NT2/D1 (cell line): Measurements from ENCODE around the gene LRCH1.

ENCODE experiments used
- DNase-seq: peaks from one replicate; pipeline ENCODE4 v3.0.0-alpha.2; 2011; ENCODE audit warnings: low read depth, low spot score
- H3K27me3 ChIP-seq: 2 replicates; pipeline ENCODE4 v1.6.0; 2011; ENCODE audit warnings: mild to moderate bottlenecking; ENCODE audit not compliant: insufficient read length, insufficient read depth
- H3K36me3 ChIP-seq: 2 replicates; pipeline ENCODE4 v1.6.1; 2011; ENCODE audit warnings: mild to moderate bottlenecking, low read length, mixed read lengths; ENCODE audit not compliant: insufficient read depth, insufficient read length
- H3K4me1 ChIP-seq: 2 replicates; pipeline ENCODE4 v1.5.1; 2011; ENCODE audit not compliant: insufficient read depth, insufficient read length
- H3K4me3 ChIP-seq: 2 replicates; pipeline ENCODE4 v1.5.1; 2011; ENCODE audit warnings: low read depth; ENCODE audit not compliant: insufficient read length
- H3K9ac ChIP-seq: 2 replicates; pipeline ENCODE4 v1.6.0; 2011; ENCODE audit warnings: low read depth; ENCODE audit not compliant: insufficient read length
- H3K9me3 ChIP-seq: 2 replicates; pipeline ENCODE4 v1.5.1; 2011; ENCODE audit warnings: mild to moderate bottlenecking, low read length; ENCODE audit not compliant: insufficient read depth
- SUZ12 ChIP-seq: IDR thresholded peaks from 2 replicates; pipeline ENCODE4 v1.6.1; 2011; ENCODE audit not compliant: insufficient read length, insufficient read depth; ENCODE audit errors: extremely low read depth
- YY1 ChIP-seq: IDR thresholded peaks from 2 replicates; pipeline ENCODE4 v1.6.1; 2011; ENCODE audit not compliant: insufficient read length, insufficient read depth
- ZNF274 ChIP-seq: IDR thresholded peaks from 2 replicates; pipeline ENCODE4 v1.6.1; 2011; ENCODE audit warnings: mild to moderate bottlenecking, low read depth, low read length

Gene LRCH1

DNA sequence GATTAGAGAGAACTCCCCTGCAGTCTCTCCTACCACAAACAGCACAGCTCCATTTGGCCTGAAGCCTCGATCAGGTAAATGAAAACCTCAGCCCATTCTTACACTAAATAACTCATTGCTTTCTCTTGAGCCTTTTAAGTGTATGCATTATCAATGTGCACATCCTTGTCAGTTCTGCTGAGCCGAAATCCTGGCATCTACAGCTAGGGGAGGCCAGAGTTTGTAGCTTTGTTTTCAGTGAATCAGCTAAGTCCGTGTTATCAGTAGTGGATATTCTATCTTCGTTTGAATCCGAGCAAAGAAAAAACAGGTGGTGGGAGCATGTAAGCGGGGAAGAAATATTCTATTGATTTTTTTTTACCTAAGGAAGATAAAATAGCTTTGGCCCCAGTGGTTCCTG is 159.6 kb downstream of the LRCH1 start:
- DNase-seq = no peak
- H3K4me1 ChIP-seq = no peaks in the 10 kb centered on the region
- peaks cover 7% of the 10 kb centered on the region for H3K36me3 ChIP-seq
- TF ChIP-seq YY1 (no peak), SUZ12 (no peak), ZNF274 (no peak)
- no peaks in the 10 kb centered on the region for H3K27me3 ChIP-seq
- H3K9me3 ChIP-seq = no peaks in the 10 kb centered on the region
- no peak overlapping the region for H3K9ac ChIP-seq
- no peak overlapping the region for H3K4me3 ChIP-seq

GRCh38 chr13:46715363-46715762 is 162.4 kb downstream of the LRCH1 start:
- H3K9me3 ChIP-seq = no peaks in the 10 kb centered on the region
- H3K27me3 ChIP-seq = no peaks in the 10 kb centered on the region
- no peak overlapping the region for H3K9ac ChIP-seq
- no peaks in the 10 kb centered on the region for H3K4me1 ChIP-seq
- no peak for TF ChIP-seq ZNF274
- no peak for TF ChIP-seq SUZ12
- no peak for TF ChIP-seq YY1
- no peaks in the 10 kb centered on the region for H3K36me3 ChIP-seq
- H3K4me3 ChIP-seq = no peak overlapping the region
- DNase-seq = no peak

DNA sequence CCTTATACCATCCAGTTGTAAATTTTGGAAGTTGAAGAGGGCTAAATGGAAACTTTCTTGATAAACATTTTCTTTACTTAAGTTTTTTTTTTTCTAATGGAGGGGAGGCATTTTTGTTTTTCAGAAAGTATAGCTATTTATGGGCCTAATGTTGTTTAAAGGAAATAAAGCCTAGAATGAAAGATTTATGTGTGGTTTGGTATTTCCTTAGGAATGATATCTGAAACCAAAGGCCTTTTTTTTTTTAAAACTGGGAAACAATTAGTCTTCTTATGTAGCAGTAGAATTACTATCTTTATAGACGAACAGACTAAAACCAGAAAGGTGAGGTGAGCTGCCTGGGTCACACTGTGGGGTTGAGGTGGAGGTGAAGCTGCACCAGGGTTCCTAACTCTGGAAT is 163.9 kb downstream of the LRCH1 start:
- Histone ChIP-seq H3K9ac (no peak overlapping the region), H3K4me1 (no peaks in the 10 kb centered on the region), H3K4me3 (no peak overlapping the region), H3K36me3 (no peaks in the 10 kb centered on the region), H3K9me3 (no peaks in the 10 kb centered on the region), H3K27me3 (no peaks in the 10 kb centered on the region)
- TF ChIP-seq YY1 = no peak
- TF ChIP-seq SUZ12 = no peak
- no peak for TF ChIP-seq ZNF274
- no peak for DNase-seq

GRCh38 chr13:46717275-46717674 is 164.3 kb downstream of the LRCH1 start:
- no peaks in the 10 kb centered on the region for H3K36me3 ChIP-seq
- no peak for DNase-seq
- H3K9ac ChIP-seq = no peak overlapping the region
- no peaks in the 10 kb centered on the region for H3K4me1 ChIP-seq
- H3K4me3 ChIP-seq = no peak overlapping the region
- no peaks in the 10 kb centered on the region for H3K9me3 ChIP-seq
- no peaks in the 10 kb centered on the region for H3K27me3 ChIP-seq
- TF ChIP-seq YY1 (no peak), ZNF274 (no peak), SUZ12 (no peak)

- no peaks in the 10 kb centered on the region for H3K27me3 ChIP-seq
- TF ChIP-seq ZNF274 (no peak), YY1 (no peak), SUZ12 (no peak)
- no peaks in the 10 kb centered on the region for H3K36me3 ChIP-seq
These were observed 164.9 kb downstream of the LRCH1 start for GRCh38 chr13:46717856-46718255.

DNA sequence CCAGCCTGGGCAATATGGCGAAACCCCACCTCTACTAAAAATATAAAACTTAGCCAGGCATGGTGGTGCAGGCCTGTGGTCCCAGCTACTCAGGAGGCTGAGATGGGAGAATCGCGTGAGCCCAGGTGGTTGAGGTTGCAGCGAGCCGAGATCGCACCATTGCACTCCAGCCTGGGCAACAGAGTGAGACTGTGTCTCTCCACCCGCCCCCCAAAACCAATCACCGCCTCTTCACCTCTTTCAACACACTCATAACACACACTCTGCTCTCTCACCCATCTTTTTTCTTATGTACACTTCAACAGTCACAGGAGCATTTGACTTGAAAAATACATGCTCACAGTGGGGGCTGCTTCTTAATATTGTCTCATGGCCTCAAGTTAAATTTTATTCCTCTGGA is 167.2 kb downstream of the LRCH1 start:
- no peak for DNase-seq
- Histone ChIP-seq H3K9ac (no peak overlapping the region), H3K9me3 (no peaks in the 10 kb centered on the region), H3K36me3 (peaks cover 6% of the 10 kb centered on the region), H3K27me3 (no peaks in the 10 kb centered on the region), H3K4me3 (no peak overlapping the region), H3K4me1 (no peaks in the 10 kb centered on the region)
- no peak for TF ChIP-seq SUZ12
- no peak for TF ChIP-seq ZNF274
- TF ChIP-seq YY1 = no peak

More at GRCh38 chr13:46717856-46718255, 164.9 kb downstream of the LRCH1 start:
- no peaks in the 10 kb centered on the region for H3K9me3 ChIP-seq
- H3K9ac ChIP-seq = no peak overlapping the region
- no peaks in the 10 kb centered on the region for H3K4me1 ChIP-seq
- no peak for DNase-seq
- no peak overlapping the region for H3K4me3 ChIP-seq

DNA sequence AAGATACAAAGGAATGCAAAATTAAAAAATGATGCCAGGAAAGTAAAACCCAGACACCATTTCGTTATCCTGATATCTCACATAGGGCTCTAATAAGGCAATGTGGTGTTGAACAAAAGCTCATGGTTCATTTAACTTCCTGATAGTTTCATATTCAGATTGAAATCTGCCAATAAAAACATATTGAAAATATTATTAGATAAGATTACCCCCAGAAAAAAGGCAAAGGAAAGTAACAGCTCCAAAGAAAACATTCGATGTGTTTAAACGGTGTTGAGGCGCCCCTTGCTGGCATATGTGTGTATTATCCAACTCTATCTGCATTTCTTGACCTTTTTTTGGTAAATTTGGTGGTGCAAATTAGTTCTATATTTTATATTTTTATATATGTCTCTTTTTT is 168.1 kb downstream of the LRCH1 start:
- Histone ChIP-seq H3K4me1 (no peaks in the 10 kb centered on the region), H3K9ac (no peak overlapping the region), H3K9me3 (no peaks in the 10 kb centered on the region), H3K36me3 (peaks cover 7% of the 10 kb centered on the region), H3K4me3 (no peak overlapping the region), H3K27me3 (no peaks in the 10 kb centered on the region)
- DNase-seq = no peak
- TF ChIP-seq ZNF274 = no peak
- TF ChIP-seq YY1 = no peak
- TF ChIP-seq SUZ12 = no peak

DNA sequence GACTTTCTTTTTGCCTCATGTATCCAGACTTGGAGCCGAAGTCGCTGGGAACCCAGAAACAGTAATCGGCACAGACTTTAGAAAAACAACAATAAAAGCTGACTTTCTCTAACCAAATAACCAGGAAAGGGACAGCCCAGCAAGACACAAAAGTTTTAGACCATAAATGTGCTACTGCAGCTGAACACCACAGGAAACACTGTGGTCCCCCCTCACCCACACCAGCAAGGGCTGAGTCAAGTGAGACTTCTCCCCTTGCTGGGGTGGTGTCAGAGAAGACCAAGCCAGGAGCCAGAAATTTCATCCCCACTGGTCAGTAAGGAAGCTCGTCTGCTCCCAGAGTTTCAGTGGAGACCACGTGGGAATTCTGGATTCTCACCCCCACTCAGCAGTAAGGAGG is 173.4 kb downstream of the LRCH1 start:
- Histone ChIP-seq H3K9ac (no peak overlapping the region), H3K4me1 (no peaks in the 10 kb centered on the region), H3K4me3 (no peak overlapping the region), H3K36me3 (peaks cover 18% of the 10 kb centered on the region), H3K9me3 (no peaks in the 10 kb centered on the region), H3K27me3 (no peaks in the 10 kb centered on the region)
- no peak for DNase-seq
- no peak for TF ChIP-seq YY1
- no peak for TF ChIP-seq SUZ12
- no peak for TF ChIP-seq ZNF274
